ENCODE data around the gene ATAD5. TPM values are rescaled to one million over a fixed set of nuclear protein-coding genes. Genes with fewer than 3 reads are reported as not detected.

ATAD5 gene
- polyA plus RNA-seq, 1 donor, result 2.7 TPM

Other genes with a start within 250 kb of the ATAD5 start
- gene CRLF3, start 7.3 kb upstream of the ATAD5 start, polyA plus RNA-seq (ENCODE audit: insufficient read length), result 13.0 TPM
- 12.4 TPM for gene TEFM, start 74.3 kb downstream of the ATAD5 start, polyA plus RNA-seq (ENCODE audit: insufficient read length)
- gene ADAP2, start 90.0 kb downstream of the ATAD5 start, polyA plus RNA-seq (ENCODE audit: insufficient read length), result 10.1 TPM
- 9.2 TPM for gene RNF135, start 139.1 kb downstream of the ATAD5 start, polyA plus RNA-seq (ENCODE audit: insufficient read length)

Data from hindlimb muscle (tissue), 1 donor.